Lung microvascular endothelial cell (primary cell): ENCODE results near the gene UNC5B. TPM values are rescaled to one million over a fixed set of nuclear protein-coding genes. Genes with fewer than 3 reads are reported as not detected.
"Not testable (repeated sequence)": the region's sequence is repeated elsewhere in the genome, so short reads cannot be mapped to it uniquely, and the experiment has no call there.

ENCODE experiments used
- DNase-seq, 2 donors: peaks; one replicate each; pipeline versions ENCODE4 v3.0.0 to v3.0.0-alpha.2; 2010; ENCODE audit warnings: low read depth in 2 of 2
- total RNA-seq: library from RNA; depleted of rRNA; stranded (reverse); fragments of >200 nt; gene quantifications from 2 replicates; pipeline ENCODE4 v1.2.1, GENCODE V29; 2014

UNC5B gene
- total RNA-seq, 1 donor from 2014 or later, result 10.9 TPM

- DNase-seq, result peak in 1 of 2 donors; percentile 36
Observed at GRCh38 chr10:71266147-71266917, 54.0 kb downstream of the UNC5B start.

- peak in 1 of 2 donors; percentile 50 for DNase-seq
Observed at GRCh38 chr10:71266918-71267442, 54.6 kb downstream of the UNC5B start.

- no peak for DNase-seq
Observed at GRCh38 chr10:71267508-71268240, 55.3 kb downstream of the UNC5B start.

DNA sequence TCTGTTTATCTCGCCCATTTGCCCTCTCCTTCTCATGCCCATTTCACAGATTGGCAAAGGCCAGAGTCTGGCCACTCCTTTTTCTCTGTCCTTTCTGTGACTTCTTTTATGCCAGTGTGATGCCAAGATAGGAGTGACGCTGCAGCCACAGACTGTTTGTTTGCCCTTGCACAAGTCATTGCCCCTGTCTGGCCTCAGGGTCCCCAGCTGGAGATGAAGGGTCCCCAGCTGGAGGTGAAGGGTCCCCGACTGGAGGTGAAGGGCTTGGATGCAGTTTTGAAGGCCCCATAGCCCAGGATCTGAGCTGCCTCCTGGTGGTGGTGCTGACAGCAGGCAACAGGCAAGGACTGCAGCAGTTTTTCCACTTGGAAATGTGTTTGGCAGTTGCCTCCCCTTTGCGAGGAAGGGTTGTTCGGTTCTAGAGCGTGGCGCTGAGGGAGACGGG lies 55.9 kb downstream of the UNC5B start:
- DNase-seq, result peak; percentile 66 to 77

GRCh38 chr10:71268758-71269157 lies 56.4 kb downstream of the UNC5B start:
- no peak for DNase-seq

GRCh38 chr10:71269301-71270288 lies 57.2 kb downstream of the UNC5B start:
- no peak for DNase-seq

GRCh38 chr10:71270301-71271220 lies 58.2 kb downstream of the UNC5B start:
- peak; percentile 79 to 80 for DNase-seq

DNA sequence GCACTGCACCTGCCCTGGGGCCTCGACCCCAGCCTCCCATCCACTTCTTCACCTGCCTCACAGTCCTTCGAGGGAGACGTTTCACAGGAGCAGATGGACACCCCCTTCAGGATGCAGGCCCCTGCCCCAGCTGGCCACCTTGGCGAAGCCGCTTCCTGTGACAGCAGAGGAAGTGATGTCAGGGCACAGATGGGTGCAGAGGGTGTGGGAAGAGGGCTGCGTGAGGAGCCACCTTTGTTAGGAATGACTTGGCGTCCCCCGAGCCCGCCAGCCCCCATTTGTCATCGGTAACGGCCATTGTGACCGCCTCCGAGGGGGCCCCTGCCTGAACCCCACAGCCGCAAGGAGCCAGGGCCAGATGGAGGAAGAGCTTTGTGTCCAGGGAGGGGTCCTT lies 59.3 kb downstream of the UNC5B start:
- peak; percentile 77 to 90 for DNase-seq

DNA sequence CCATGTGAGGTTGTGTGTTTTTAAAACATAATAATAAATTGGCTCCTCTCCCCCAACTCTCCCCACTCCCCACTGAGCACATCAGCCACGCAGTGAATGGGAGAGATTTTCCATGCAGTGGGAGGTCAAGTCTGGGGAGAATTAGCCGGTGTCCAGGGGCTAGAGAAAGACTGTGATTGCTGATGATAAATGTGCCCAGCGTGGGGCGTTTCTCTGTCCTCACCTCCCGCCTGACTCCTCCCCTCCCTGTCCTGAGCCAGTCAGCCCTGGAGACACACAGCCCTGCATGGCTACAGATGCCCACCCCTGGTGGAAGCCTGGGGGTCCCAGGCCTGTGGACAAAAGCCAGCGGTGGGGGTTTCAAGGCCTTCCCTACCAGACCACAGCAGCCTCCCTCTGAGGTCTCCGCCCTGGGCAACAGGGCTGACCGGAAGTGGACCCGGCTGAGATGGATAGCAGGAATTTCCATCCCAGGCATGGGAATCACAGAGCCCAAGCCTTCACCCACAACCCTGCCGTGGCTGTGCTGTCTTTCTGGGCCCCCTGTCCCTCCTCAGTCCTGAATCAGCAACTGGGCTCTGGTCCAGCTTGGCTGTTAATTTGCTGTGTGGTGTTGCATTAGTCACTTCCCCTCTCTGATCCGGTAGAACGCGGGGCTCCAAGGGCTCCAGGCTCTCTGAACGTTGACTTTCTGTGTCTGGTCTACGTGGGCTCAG lies 59.8 kb downstream of the UNC5B start:
- DNase-seq, result peak; percentile 83 to 95

DNA sequence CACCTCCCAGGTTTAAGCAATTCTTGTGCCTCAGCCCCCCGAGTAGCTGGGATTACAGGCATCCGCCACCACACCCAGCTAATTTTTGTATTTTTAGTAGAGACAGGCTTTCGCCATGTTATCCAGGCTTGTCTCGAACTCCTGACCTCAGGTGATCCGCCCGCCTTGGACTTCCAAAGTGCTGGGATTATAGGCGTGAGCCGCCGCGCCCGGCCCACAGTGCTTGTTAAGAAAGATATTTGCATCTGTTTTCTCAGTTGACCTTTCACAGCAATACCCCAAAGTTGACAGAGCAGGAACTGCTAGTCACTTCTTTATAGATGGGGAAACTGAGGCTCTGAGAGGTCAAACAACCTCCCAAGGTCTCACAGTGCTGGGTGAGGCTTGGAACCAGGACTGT lies 60.6 kb downstream of the UNC5B start:
- DNase-seq, result not testable (repeated sequence)

GRCh38 chr10:71273506-71273905 lies 61.1 kb downstream of the UNC5B start:
- DNase-seq, result no peak

DNA sequence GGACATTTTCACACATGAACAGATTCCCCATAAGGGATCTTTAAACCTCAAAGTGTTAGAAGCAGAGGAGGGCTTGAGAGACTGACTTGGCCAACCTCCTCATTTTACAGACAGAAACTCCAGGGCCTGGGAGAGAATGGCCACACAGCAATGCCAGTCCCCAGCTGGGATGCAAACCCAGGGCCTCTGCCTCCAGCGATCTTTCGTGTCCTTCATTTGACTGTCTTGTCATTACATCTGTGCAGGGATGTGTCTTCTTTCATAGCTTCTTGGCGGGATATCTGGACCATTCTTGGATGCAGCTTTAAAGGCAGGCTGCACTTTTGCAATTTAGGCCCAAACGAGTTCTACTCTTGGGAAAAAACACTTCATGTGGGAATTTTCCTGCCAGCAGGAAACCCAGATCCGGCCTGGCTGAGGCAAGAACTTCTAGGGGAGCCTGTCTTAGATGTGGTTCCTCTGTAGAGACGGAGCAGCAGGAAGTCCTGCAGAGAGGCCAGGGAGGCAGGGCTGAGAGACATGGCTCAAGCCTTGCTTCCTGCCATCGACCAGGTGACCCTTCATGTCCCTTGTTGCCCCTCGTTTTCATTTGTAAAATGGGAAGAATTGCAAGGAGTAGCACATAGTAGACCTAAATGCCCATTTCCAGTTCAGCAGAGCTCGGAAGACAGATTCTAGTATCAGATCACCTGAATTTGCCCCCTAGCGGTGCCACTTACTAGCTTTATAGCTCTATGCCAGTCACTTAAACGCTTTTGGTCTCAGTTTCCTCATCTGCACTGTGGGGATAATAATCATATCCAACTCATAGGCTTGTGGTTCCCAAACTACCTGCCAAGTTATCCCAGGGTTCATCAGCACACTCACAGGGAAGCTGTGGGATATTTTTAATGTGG lies 62.8 kb downstream of the UNC5B start:
- DNase-seq, result peak in 1 of 2 donors; percentile 68

- no peak for DNase-seq
Observed at GRCh38 chr10:71276873-71277272, 64.5 kb downstream of the UNC5B start.

DNA sequence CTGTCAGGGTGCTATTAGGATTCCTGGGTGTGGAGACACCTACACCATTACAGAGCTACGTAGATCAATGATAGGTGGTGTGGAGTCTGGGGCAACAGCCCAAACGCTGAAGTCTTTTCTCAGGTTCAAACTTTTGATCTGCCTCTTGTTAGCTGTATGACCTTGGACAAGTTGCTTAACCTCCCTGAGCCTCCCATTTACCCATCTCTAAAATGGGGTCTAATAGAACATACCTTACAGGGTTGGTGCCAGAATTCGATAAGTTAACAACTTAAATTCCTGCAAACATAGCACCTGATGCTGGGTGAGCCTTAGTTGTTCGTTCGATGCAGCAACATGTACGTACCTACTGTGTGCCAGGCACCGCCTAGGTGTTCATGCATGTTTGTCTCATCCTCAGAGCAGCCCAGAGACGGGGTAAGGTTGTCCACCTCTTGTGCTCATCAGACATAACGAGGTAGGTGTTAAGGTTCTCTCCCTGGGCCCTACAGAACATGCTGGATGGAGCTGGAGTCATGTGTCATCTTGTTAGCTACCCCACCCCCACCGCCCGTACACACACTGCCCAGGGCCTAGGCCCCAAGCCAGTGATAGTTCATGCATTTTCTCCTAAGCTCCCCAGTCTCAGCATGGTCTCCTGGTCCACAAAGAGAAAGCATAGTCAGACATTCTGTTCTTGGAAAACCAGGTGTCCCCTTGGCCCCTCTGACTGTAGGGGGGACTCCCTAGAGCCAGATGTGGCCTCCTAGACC lies 65.7 kb downstream of the UNC5B start:
- peak in 1 of 2 donors; percentile 25 for DNase-seq

GRCh38 chr10:71278691-71279588 lies 66.6 kb downstream of the UNC5B start:
- peak in 1 of 2 donors; percentile 88 for DNase-seq

- peak in 1 of 2 donors; percentile 26 for DNase-seq
Observed at GRCh38 chr10:71279590-71280170, 67.3 kb downstream of the UNC5B start.
